Stimulated activated CD8-positive, alpha-beta memory T cell treated with anti-CD3 and anti-CD28 coated beads, Interleukin-12 subunit alpha, Interleukin-12 subunit beta, amount 100 ng/mL, for 24 hours (primary cell): ENCODE results near the gene INPP4A.
"Not testable (repeated sequence)": the region's sequence is repeated elsewhere in the genome, so short reads cannot be mapped to it uniquely, and the experiment has no call there.

Experiments used
- DNase-seq: peaks from one replicate; pipeline ENCODE4 v3.0.0-alpha.2; 2020; ENCODE audit errors: extremely low read depth

Gene INPP4A

DNA sequence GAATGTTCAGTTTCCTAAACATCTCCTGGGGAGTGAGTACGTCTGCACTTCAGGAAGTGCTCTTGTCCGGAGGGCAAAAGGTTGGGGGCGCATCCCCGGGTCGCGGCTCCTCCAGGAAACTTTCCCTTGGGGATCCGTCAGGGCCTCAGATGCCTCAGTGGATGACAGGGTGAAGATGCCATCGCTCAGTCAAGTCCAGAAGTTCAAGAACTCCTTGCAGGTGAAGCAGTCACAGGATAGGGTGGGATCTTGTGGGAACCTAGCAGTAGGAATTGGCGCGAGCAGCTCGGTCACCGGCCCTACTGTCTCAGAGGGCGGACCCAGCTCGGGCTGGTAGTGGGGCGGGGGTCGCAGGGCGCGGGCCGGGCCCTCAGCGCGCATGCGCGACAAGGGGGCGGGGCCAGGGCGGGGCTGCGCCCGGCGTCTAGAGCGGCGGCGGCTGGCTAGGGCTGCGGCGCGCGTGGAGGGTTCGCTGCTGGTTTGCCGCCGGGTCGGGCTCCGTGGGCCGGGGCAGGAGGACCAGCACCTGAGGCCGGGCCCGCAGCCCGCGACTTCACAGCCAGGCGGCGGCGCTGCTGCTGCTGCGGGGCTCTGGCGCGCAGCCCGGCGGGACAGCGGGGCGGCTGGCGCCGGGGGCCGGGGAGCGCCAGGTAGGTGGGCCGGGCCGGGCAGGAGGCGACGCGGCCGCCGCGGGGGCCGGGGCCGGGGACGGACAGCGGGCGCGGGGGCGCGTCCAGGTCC is at the start of gene INPP4A:
TSS of gene INPP4A (plus strand) at position 423 of the 741 bp plus-strand sequence. CDS start 75,191 bp downstream, outside the sequence.
- DNase-seq = no peak

DNA sequence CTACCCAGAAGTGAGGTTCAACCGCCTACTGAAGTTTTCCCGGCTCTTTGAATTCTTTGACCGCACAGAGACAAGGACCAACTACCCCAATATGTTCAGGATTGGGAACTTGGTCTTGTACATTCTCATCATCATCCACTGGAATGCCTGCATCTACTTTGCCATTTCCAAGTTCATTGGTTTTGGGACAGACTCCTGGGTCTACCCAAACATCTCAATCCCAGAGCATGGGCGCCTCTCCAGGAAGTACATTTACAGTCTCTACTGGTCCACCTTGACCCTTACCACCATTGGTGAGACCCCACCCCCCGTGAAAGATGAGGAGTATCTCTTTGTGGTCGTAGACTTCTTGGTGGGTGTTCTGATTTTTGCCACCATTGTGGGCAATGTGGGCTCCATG is 48.7 kb upstream of the INPP4A start:
- DNase-seq = no peak

DNA sequence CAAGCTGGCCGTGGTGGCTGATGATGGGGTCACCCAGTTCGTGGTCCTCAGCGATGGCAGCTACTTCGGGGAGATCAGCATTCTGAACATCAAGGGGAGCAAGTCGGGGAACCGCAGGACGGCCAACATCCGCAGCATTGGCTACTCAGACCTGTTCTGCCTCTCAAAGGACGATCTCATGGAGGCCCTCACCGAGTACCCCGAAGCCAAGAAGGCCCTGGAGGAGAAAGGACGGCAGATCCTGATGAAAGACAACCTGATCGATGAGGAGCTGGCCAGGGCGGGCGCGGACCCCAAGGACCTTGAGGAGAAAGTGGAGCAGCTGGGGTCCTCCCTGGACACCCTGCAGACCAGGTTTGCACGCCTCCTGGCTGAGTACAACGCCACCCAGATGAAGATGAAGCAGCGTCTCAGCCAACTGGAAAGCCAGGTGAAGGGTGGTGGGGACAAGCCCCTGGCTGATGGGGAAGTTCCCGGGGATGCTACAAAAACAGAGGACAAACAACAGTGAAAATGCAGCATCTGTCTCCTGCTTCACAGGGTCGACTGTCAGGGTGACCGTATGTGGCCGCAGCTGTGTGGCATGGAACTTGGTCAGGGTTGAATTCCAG is 47.8 kb upstream of the INPP4A start:
- DNase-seq = no peak

DNA sequence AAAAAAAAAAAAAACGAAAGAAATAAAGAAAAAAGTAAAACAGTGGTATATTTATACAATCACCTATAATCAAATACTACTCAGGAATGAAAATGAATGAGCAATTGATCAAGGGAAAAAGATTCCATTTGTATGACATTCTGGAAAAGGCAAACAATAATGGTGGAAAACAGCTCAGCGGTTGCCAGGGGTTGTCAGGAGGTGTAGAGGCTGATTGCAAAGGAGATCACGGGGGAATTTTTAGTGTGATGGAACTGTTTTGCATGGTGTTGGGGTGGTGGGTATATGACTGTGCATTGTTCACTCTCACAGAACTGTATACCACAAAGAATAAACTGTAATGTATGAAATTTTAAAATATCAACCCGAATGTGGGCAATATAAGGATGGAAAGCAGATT is 45.5 kb upstream of the INPP4A start:
- no peak for DNase-seq

DNA sequence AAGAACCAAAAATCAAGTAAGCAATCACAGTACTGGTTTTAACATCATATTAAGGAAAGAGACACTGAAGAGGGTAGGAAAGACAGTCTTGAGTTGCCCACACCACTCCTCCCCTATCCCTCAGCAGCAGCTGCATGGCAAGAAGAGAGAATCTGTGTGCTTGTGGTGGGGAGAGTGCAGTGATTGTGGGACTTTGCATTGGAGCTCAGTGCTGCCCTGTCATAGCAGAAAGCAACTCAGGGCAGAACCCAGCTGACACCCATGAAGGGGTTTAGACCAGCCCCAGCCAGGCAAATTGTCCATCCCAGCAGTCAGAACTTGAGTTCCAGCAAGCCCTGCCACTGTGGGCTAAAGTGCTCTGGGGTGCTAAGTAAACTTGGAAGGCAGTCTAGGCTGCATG is 40.8 kb upstream of the INPP4A start:
- DNase-seq = no peak

DNA sequence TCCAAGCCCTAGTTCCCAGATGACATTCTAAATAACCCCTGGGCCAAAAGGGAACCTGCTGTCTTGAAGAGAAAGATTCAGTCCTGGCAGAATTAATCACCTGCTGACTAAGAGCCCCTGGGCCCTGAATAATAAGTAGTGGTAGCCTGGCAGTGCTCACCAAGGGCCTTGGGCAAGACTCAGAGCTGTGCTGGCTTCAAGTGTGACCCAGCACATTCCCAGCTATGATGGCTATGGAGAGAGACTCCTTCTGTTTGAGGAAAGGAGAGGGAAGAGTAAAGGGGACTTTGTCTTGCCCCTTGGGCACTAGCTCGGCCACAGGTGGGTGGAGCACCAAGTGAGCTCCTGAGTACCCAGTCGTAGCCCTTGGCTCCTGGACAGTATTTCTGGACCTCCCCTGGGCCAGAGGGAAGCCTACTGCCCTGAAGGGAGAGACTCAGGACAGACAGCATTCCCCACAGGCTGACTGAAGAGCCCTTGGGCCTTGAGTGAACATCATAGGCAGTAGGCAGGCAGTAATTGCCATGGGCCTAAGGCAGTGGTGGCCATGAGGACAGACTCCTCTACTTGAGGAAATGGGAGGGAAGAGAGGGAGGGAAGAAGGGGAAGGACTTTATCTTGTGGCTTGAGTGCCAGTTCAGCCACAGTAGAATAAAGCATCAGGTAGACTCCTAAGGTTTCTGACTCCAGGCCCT is 40.0 kb upstream of the INPP4A start:
- no peak for DNase-seq

DNA sequence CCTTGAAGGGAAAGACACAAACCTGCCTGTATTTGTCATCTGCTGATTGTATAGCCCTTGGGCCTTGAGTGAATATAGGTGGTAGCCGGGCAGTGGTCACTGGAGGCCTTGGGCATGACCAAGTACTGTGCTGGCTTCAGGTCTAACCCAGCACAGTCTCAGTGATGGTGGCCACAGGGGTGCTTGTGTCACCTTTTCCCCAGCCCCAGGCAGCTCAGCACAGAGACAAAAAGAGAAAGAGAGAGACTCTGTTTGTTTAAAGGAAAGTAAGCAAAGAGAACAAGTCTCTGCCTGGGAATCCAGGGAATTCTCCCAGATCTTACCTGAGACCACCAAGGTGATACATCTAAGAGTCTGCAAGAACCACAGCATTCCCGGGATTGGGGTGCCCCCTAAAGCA is 39.4 kb upstream of the INPP4A start:
- no peak for DNase-seq

DNA sequence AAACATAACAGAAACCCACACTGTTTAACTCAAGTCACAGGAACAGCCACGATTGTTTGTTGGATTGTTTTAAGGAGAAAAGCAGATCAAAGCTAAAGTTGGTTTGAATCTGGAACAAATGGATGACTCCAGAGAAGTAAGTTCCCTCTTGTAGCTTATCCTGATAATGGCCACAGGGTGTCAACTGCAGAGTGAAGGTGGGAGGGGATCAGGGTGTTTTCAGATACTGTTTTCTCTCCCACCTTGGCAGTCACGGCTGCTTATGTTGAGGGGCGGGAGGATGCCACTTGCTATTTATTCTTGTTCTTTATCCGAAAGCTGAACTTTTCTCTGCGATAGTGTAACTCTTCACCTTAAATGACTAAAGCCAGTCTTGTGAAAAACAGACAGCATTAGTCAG is 36.5 kb upstream of the INPP4A start:
- no peak for DNase-seq

DNA sequence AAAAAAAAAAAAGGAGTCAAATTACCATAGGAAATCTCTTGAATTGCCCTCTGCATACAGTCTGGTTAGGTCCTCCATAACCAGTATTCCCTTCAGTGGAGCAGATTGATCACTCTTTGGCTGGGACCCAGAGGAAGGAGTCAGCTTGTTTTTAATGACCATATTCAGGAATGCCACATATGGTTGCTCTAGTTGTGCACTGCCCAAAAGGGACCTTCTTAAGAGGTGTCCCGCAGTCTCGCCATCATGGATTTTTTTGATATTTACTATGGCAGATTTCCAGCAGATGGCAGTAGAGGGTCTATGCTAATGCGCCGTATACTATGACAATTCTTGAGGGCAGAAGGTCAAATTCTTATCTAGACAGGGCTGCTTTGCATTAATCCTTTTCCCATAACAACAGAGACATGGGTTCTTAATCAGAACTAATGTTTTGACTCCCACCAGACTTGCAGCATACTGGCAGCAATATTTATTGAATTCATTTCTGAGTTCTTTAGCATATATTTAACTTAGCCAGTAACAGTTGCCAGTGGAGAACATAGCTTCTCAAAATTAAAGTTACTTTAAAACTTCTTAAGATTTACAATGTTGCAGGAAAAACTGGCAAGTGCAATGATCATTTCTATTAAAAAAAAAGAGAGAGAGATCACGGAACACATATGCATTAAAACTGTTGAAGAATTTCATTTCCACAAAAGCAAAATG is 31.8 kb upstream of the INPP4A start:
- peak; percentile 9 for DNase-seq

DNA sequence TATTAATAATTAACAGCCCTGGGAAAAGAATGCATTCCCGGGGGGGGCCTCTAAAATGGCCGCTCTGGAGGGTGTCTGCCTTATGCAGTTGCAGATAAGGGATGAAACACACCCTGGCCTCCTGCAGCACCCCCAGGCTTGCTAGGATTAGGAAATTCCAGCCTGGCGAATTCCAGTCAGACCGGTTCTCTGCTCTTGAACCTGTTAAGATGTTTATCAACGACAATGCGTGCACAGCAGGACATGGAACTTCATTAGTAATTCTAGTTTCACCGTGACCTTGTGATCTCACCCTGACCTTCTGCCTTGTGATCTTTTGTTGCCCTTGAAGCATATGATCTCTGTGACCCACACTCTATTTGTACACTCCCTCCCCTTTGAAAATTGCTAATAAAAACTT is 30.4 kb upstream of the INPP4A start:
- not testable (repeated sequence) for DNase-seq

DNA sequence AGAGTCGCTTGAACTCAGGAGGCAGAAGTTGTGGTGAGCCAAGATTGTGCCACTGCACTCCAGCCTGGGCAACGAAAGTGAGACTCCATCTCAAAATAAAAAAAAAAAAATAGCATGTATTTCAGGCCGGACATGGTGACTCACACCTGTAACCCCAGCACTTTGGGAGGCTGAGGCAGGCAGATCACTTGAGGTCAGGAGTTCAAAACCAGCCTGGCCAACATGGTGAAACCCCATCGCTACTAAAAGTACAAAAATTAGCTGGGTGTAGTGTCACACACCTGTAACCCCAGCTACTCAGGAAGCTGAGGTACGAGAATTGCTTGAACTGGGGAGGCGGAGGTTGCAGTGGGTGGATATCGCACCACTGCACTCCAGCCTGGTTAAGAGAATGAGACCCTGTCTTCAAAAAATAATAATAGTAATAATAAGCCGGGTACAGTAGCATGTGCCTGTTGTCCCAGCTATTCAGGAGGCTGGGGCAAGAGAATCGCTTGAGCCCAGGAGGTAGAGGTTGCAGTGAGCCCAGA is 28.9 kb upstream of the INPP4A start:
- not testable (repeated sequence) for DNase-seq

DNA sequence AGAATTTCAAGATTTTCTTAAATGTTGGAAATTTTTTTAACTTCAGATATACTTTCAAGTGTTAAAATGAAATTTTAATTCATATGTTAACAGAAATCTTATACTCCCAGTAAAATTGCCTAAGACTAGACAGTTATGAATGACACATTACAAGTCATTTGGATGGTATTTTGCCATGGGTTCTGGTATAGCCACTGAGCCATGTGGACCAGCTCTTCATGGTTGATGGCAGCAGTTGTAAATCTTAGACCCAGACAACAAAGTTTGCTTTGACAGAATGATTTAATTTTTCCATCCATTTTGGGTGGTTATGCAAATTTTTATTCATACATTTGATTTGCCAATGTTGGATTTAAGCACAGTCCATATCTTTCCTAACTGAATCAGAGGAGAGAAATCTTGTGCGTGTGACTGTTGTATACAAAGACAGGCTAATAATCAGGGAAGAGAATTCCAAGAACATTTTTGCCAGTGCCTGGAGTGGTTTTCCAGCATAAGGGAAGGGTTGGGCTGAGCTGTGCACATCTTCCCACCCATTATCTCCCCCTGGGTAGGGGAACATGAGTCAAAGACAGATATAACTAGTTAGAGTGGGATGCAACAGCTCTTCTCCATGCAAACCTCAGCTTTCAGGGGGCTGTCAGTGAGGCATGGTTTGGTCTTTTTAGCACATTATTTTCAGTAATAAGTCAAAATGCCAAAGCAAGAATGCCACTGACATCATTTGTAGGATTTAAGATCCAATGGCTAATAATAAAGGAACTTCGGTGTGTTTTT is 28.1 kb upstream of the INPP4A start:
- no peak for DNase-seq

DNA sequence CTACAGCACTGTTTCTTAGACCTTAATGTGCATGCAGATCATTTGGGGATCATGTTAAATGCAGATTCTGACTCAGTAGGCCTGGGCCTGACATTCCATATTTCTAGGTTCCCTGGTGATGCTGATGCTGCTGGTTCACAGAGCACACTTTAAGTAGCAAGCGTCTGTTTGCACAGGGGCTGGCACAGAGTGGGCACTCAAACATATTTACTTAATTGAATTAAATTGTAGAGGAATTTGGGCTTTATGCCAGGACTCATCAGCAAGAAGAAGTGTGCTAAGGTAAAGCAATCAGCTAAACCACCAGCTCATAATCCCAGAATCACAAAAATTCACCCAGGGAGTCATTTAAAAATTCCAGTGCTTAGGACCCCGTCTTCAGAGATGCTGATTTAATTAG is 25.1 kb upstream of the INPP4A start:
- no peak for DNase-seq

DNA sequence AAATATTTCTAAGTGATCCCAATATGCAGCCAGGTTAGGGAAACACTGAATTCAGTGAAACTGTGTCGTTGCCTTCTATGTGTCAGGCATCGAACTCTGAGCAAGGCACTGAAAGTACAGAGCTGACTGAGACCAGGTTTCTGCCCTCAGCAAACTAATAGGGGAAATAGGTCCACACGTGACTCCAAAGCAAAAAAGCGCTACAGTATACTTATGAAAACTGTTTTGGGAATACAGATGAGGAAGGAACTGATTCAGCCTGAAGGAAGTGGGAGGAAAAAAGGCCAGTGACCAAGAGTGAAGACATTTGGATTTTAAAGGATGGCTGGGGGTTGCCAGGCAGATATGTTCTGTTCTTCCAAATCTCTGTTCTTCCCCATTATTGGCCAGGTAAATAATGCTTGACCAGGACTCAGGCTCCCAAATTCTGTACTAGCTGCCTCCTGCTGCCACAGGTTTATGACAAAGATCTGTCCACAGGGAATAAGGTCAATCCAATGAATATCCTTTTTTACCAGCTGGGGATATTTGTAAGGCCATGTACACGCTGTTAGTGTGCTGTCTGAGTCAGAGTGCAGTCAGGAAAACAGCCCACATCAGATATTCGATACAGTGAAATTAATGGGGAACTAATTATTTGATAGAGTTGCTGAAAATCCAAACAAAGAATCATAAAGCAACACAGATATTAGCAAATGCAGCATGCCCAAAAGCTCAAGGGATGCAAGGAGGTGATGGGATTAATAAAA is 24.5 kb upstream of the INPP4A start:
- no peak for DNase-seq

DNA sequence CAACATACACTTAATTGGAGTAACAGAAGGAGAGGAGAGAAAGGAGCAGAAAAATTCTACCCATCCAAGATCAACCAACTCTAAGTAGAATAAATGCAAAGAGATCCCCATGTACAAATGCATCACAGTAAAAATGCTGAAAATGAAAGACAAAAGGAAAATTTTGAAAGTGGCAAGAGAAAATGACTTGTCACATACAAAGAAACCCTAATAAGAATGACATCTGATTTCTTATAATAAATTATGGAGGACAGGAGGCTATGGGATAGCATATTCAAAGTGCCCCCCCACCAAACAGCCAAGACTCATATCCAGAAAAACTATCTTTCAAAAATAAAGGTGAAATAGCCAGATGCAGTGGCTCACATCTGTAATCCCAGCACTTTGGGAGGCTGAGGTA is 22.2 kb upstream of the INPP4A start:
- no peak for DNase-seq

DNA sequence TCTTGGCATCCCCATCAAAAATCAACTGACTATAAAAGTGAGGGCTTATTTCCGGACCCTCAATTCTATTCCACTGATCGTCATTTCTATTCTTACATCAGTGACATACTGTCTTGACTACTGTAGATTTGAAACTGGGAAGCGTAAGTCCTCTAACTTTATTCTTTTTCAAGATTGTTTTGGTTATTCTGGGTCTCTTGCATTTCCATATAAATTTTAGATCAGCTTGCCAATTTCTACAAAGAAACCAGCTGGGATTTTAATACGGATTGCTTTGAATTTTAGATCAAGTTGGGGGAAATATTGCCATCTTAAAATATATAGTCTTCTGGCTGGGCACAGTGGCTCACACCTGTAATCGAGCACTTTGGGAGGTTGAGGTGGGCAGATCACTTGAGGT is 17.9 kb upstream of the INPP4A start:
- no peak for DNase-seq

DNA sequence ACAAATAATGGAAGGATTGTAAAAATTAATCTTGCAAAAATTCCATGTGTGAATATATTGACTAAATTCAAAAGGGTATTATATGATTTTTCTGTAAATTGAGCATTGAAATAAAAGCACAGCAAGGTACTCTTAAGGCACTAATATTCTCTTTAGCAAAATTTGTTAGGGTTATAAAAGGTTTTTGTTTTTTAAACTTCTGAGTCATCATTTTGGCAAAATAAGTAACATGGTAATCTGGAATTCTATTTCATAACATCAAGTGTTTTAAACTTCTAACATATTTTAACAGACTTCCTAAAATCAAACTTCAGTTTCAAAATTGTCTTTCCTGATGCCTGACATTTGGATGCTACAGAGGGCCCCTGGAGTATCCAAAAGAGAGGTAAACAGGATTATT is 12.5 kb upstream of the INPP4A start:
- DNase-seq = no peak

DNA sequence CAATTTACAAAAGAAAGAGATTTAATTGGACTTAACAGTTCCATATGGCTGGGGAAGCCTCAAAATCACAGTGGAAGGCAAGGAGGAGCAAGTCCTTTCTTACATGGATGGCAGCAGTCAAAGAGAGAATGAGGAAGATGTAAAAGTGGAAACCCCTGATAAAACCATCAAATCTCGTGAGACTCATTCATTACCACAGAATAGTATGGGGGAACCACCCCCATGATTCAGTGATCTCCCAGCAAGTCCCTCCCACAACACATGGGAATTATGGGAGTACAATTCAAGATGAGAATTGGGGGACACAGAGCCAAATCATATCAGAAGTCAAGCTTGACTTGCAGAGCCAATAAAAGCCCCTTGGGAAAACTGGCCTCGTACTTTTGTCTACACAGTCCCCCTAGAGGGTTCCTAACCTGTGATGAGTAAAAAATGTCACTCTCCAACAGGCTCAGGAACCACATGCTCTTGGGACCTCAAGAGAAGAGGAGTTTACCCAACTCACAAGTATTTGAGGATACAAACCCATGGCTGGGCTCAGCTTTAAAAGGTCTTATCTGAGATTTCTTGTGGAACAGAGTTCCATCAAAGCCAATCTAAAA is 11.2 kb upstream of the INPP4A start:
- no peak for DNase-seq

DNA sequence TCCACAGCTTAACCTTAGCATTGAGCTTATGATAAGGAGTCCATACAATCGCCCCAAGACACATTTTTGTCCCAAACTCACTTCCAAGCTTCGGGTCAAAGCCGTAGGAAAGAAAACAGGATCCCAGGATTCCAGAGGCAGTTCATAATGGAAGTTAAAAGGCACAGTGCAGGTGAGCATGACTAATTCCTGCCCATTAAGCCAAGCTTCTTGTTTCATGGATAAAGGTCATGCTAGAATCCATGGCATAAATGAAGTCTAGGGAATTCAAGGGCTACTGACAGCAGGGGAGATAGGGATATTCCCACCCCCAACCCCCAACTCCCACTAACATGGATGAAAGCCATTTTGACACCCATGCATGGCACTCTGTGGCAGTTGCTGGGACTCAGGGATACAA is 10.2 kb upstream of the INPP4A start:
- DNase-seq = no peak

DNA sequence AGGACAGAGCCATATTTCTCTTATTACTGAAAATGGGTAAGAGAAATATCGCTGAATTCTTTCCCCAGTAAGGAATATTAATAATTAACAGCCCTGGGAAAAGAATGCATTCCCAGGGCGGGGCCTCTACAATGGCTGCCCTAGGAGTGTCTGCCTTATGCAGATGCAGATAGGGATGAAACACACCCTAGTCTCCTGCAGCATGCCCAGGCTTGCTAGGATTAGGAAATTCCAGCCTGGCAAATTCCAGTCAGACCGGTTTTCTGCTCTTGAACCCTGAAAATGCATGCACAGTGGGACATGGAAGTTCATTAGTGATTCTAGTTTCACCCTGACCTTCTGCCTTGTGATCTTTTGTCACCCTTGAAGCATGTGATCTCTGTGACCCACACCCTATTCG is 9.0 kb upstream of the INPP4A start:
- DNase-seq = not testable (repeated sequence)
